Fibroblast of lung (primary cell): ENCODE measurements around the gene SHKBP1. TPM values are rescaled to one million over a fixed set of nuclear protein-coding genes. Genes with fewer than 3 reads are reported as not detected.
A peak's percentile ranks its signal among the peaks of the same experiment; 100 is the strongest.

Experiments
- DNase-seq, 2 donors: peaks; one replicate each; pipeline versions ENCODE4 v3.0.0 to v3.0.0-alpha.2; 2010; ENCODE audit warnings: low read depth in 2 of 2
- H2AFZ ChIP-seq: 2 replicates; pipeline ENCODE4 v1.5.1; 2012; ENCODE audit warnings: low read length, control low read depth, inconsistent platforms
- H3K27ac ChIP-seq: 2 replicates; pipeline ENCODE4 v1.5.1; 2011; ENCODE audit warnings: low read length, control low read depth; ENCODE audit not compliant: insufficient read depth
- H3K27me3 ChIP-seq: 2 replicates; pipeline ENCODE4 v1.5.1; 2011; ENCODE audit warnings: mild to moderate bottlenecking, low read length; ENCODE audit not compliant: control insufficient read depth, insufficient read depth
- H3K36me3 ChIP-seq: 2 replicates; pipeline ENCODE4 v1.5.1; 2011; ENCODE audit warnings: low read length; ENCODE audit not compliant: control insufficient read depth, insufficient read depth
- H3K4me1 ChIP-seq: 2 replicates; pipeline ENCODE4 v1.5.1; 2011; ENCODE audit warnings: low read length; ENCODE audit not compliant: control insufficient read depth, insufficient read depth; ENCODE audit errors: extremely low read depth
- H3K4me2 ChIP-seq: 2 replicates; pipeline ENCODE4 v1.5.1; 2011; ENCODE audit warnings: low read length, control low read depth; ENCODE audit not compliant: insufficient read depth; ENCODE audit errors: extremely low read depth
- H3K4me3 ChIP-seq, 4 experiments: fragments of 200-600 bp in 1 of 4; sonication (generic) in 1 of 4; replicated peaks in 1 of 4; 2 replicates each; pipeline ENCODE4 v1.5.1; 2011 to 2016; ENCODE audit warnings: low read length in 4 of 4, low read depth in 3 of 4, mild to moderate bottlenecking in 3 of 4, control low read depth in 2 of 4, inconsistent platforms in 1 of 4, mixed read lengths in 1 of 4; ENCODE audit not compliant: insufficient read depth in 1 of 4; ENCODE audit errors: control extremely low read depth in 1 of 4
- H3K79me2 ChIP-seq: 2 replicates; pipeline ENCODE4 v1.5.1; 2012; ENCODE audit warnings: mild to moderate bottlenecking, low read length, inconsistent platforms; ENCODE audit not compliant: control insufficient read depth, insufficient read depth
- H3K9ac ChIP-seq: 2 replicates; pipeline ENCODE4 v1.5.1; 2011; ENCODE audit warnings: mild to moderate bottlenecking, low read length, control low read depth; ENCODE audit not compliant: insufficient read depth
- H3K9me3 ChIP-seq: 2 replicates; pipeline ENCODE4 v1.5.1; 2012; ENCODE audit warnings: low read depth, low read length; ENCODE audit not compliant: control insufficient read depth, insufficient read depth
- H4K20me1 ChIP-seq: 2 replicates; pipeline ENCODE4 v1.5.1; 2011; ENCODE audit warnings: low read length; ENCODE audit not compliant: control insufficient read depth, insufficient read depth; ENCODE audit errors: extremely low read depth
- CTCF ChIP-seq, 2 donors: IDR thresholded peaks in 1 of 2; conservative IDR thresholded peaks in 1 of 2; 1 replicate in 1 of 2; 2 replicates in 1 of 2; pipeline ENCODE4 v1.5.1; 2011 to 2012; ENCODE audit warnings: low read length in 2 of 2, control low read depth in 1 of 2, inconsistent platforms in 1 of 2, low read depth in 1 of 2, mild to moderate bottlenecking in 1 of 2
- EZH2 ChIP-seq: IDR thresholded peaks from 2 replicates; pipeline ENCODE4 v1.5.1; 2012; ENCODE audit warnings: low read length, control low read depth, mild to moderate bottlenecking; ENCODE audit errors: missing control alignments
- polyA plus RNA-seq, 2 donors: library from polyadenylated mRNA; depleted of rRNA in 1 of 2; stranded (reverse) in 1 of 2; unstranded in 1 of 2; fragments of >200 nt; gene quantifications; 2 replicates each; pipeline ENCODE4 v1.2.1, GENCODE V29; 2011 to 2012; ENCODE audit warnings: missing spikeins in 1 of 2
- total RNA-seq: library from RNA; depleted of rRNA; stranded (reverse); fragments of >200 nt; gene quantifications from 2 replicates; pipeline ENCODE4 v1.2.1, GENCODE V29; 2014

SHKBP1 gene
- total and polyA plus RNA-seq, 2 donors (not counting 1 experiment from before 2014, with no cell fraction given), result 35.6 to 43.4 TPM

- H2AFZ ChIP-seq, result no peak overlapping the region
- no peaks in the 10 kb centered on the region for H3K36me3 ChIP-seq
- H3K27ac ChIP-seq, result no peak overlapping the region
- no peaks in the 10 kb centered on the region for H3K9me3 ChIP-seq
- H4K20me1 ChIP-seq, result no peaks in the 10 kb centered on the region
- H3K79me2 ChIP-seq, result no peaks in the 10 kb centered on the region
- no peak overlapping the region for H3K9ac ChIP-seq
- peaks cover 6% of the 10 kb centered on the region for H3K4me1 ChIP-seq
- TF ChIP-seq EZH2 (no peak), CTCF (conservative IDR thresholded peaks at IDR 0.05 in 1 of 2, IDR thresholded peaks at IDR 0.05 in 1 of 2; ENCODE audit: low read depth in 1 of 2, low read length in 2 of 2) (no peak)
- no peak overlapping the region for H3K4me2 ChIP-seq
- no peak overlapping the region for H3K4me3 ChIP-seq
- H3K27me3 ChIP-seq, result peaks cover 3% of the 10 kb centered on the region
- no peak for DNase-seq
Measured at GRCh38 chr19:40565910-40566495, 10.7 kb upstream of the SHKBP1 start.

- Histone ChIP-seq H2AFZ (peak overlapping the region; percentile 53), H3K79me2 (no peaks in the 10 kb centered on the region), H3K9me3 (no peaks in the 10 kb centered on the region), H3K36me3 (no peaks in the 10 kb centered on the region), H3K4me1 (peaks cover 6% of the 10 kb centered on the region), H3K4me2 (peak overlapping the region; percentile 75), H3K4me3 (peak overlapping the region; percentile 12 to 66 (median 43)), H3K27me3 (peaks cover 3% of the 10 kb centered on the region), H3K9ac (no peak overlapping the region), H3K27ac (no peak overlapping the region), H4K20me1 (no peaks in the 10 kb centered on the region)
- DNase-seq, result peak in 1 of 2 donors; percentile 18
- no peak for TF ChIP-seq CTCF (conservative IDR thresholded peaks at IDR 0.05 in 1 of 2, IDR thresholded peaks at IDR 0.05 in 1 of 2; ENCODE audit: low read depth in 1 of 2, low read length in 2 of 2)
Measured at GRCh38 chr19:40567040-40567749, 9.5 kb upstream of the SHKBP1 start.

- Histone ChIP-seq H2AFZ (peak overlapping the region; percentile 53), H3K4me2 (peak overlapping the region; percentile 75), H3K9ac (no peak overlapping the region), H3K79me2 (no peaks in the 10 kb centered on the region), H3K9me3 (no peaks in the 10 kb centered on the region), H4K20me1 (no peaks in the 10 kb centered on the region), H3K27me3 (peaks cover 3% of the 10 kb centered on the region), H3K4me3 (peak overlapping the region; percentile 12 to 66 (median 43)), H3K36me3 (no peaks in the 10 kb centered on the region), H3K4me1 (peaks cover 6% of the 10 kb centered on the region), H3K27ac (no peak overlapping the region)
- TF ChIP-seq EZH2 (no peak), CTCF (conservative IDR thresholded peaks at IDR 0.05 in 1 of 2, IDR thresholded peaks at IDR 0.05 in 1 of 2; ENCODE audit: low read depth in 1 of 2, low read length in 2 of 2) (no peak)
- DNase-seq, result peak in 1 of 2 donors; percentile 11
Measured at GRCh38 chr19:40567750-40568494, 8.8 kb upstream of the SHKBP1 start.
